ENCODE measurements around the gene RPS3. TPM values are rescaled to one million over a fixed set of nuclear protein-coding genes. Genes with fewer than 3 reads are reported as not detected.

The RPS3 gene
- total and polyA plus RNA-seq, 2 donors (not counting 1 experiment from before 2014, with no cell fraction given) = 1,593 to 3,359 TPM

DNA sequence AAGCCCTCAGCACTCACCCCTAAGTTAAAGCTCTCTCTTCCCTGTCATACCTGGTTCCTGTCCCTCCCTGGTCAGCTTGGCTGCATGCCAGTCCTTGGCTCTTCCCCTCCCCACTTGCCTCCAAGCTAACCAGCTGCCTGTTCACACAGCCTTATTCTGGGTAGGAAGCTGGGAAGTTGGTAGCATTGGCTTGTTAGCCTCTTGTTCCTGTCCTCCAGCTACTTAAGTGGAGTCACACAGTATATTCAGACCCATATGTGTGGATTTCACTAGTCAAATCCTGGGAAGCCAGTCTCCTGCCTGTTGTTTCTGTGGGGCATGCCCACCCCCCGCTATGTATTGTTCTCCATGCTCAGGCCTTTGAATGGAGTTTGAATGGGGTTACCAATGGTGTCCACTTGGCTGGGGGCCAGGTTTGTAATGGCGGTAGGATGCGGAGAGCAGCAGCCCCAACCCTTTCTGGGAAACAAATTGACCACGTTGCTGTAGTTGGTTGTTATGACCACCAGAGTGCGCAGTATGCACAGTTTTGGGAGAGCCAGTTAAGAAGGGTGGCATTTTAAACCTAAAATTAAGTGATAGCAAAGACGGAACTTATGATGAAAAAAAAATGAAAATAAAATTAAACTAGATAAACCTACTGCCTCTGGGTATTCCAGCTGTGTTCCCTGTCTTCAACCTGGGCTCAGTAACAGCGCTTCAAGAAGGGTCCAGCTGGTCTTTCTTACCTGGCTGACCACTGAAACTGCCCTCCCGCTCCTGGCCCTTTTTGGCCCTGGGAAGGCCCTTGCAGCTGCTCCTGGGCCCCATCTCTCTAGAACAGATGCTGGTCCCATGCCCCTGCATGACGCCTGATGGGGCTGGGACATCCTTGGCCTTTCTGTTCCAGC is 10.7 kb upstream of the RPS3 start:
- Histone ChIP-seq H3K4me1 (ENCODE audit: control insufficient read depth, extremely low read depth, insufficient read depth, low read length) (peaks cover 2% of the 10 kb centered on the region), H3K36me3 (ENCODE audit: control insufficient read depth, insufficient read depth, low read length) (no peaks in the 10 kb centered on the region), H4K20me1 (ENCODE audit: control insufficient read depth, extremely low read depth, insufficient read depth, low read length) (no peaks in the 10 kb centered on the region), H2AFZ (ENCODE audit: low read length) (no peak overlapping the region), H3K27ac (ENCODE audit: insufficient read depth, low read length) (no peak overlapping the region), H3K9ac (ENCODE audit: insufficient read depth, low read length) (no peak overlapping the region), H3K27me3 (ENCODE audit: control insufficient read depth, insufficient read depth, low read length) (no peaks in the 10 kb centered on the region), H3K9me3 (ENCODE audit: control insufficient read depth, insufficient read depth, low read depth, low read length) (no peaks in the 10 kb centered on the region), H3K4me2 (ENCODE audit: extremely low read depth, insufficient read depth, low read length) (peak overlapping the region; percentile 3), H3K4me3 (replicated peaks in 1 of 4; ENCODE audit: control extremely low read depth in 1 of 4, insufficient read depth in 1 of 4, low read depth in 3 of 4, low read length in 4 of 4) (no peak overlapping the region), H3K79me2 (ENCODE audit: control insufficient read depth, insufficient read depth, low read length) (no peaks in the 10 kb centered on the region)
- peak; percentile 61 to 86 for DNase-seq (ENCODE audit: low read depth in 2 of 2)
- TF ChIP-seq, protein P1, sequence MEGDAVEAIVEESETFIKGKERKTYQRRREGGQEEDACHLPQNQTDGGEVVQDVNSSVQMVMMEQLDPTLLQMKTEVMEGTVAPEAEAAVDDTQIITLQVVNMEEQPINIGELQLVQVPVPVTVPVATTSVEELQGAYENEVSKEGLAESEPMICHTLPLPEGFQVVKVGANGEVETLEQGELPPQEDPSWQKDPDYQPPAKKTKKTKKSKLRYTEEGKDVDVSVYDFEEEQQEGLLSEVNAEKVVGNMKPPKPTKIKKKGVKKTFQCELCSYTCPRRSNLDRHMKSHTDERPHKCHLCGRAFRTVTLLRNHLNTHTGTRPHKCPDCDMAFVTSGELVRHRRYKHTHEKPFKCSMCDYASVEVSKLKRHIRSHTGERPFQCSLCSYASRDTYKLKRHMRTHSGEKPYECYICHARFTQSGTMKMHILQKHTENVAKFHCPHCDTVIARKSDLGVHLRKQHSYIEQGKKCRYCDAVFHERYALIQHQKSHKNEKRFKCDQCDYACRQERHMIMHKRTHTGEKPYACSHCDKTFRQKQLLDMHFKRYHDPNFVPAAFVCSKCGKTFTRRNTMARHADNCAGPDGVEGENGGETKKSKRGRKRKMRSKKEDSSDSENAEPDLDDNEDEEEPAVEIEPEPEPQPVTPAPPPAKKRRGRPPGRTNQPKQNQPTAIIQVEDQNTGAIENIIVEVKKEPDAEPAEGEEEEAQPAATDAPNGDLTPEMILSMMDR (conservative IDR thresholded peaks at IDR 0.05 in 1 of 2, IDR thresholded peaks at IDR 0.05 in 1 of 2; ENCODE audit: low read depth in 1 of 2, low read length in 2 of 2) = peak; percentile 76 to 79
- TF ChIP-seq EZH2 (IDR thresholded peaks at IDR 0.05; ENCODE audit: low read length, missing control alignments) = no peak

- no peak overlapping the region for H3K27ac ChIP-seq (ENCODE audit: insufficient read depth, low read length)
- no peaks in the 10 kb centered on the region for H3K79me2 ChIP-seq (ENCODE audit: control insufficient read depth, insufficient read depth, low read length)
- H4K20me1 ChIP-seq (ENCODE audit: control insufficient read depth, extremely low read depth, insufficient read depth, low read length) = no peaks in the 10 kb centered on the region
- DNase-seq (ENCODE audit: low read depth in 2 of 2) = peak; percentile 34 to 37
- H3K4me1 ChIP-seq (ENCODE audit: control insufficient read depth, extremely low read depth, insufficient read depth, low read length) = peaks cover 2% of the 10 kb centered on the region
- no peak overlapping the region for H3K9ac ChIP-seq (ENCODE audit: insufficient read depth, low read length)
- no peaks in the 10 kb centered on the region for H3K36me3 ChIP-seq (ENCODE audit: control insufficient read depth, insufficient read depth, low read length)
- H2AFZ ChIP-seq (ENCODE audit: low read length) = no peak overlapping the region
- H3K27me3 ChIP-seq (ENCODE audit: control insufficient read depth, insufficient read depth, low read length) = no peaks in the 10 kb centered on the region
- H3K9me3 ChIP-seq (ENCODE audit: control insufficient read depth, insufficient read depth, low read depth, low read length) = no peaks in the 10 kb centered on the region
- H3K4me3 ChIP-seq (replicated peaks in 1 of 4; ENCODE audit: control extremely low read depth in 1 of 4, insufficient read depth in 1 of 4, low read depth in 3 of 4, low read length in 4 of 4) = no peak overlapping the region
- TF ChIP-seq EZH2 (IDR thresholded peaks at IDR 0.05; ENCODE audit: low read length, missing control alignments) = no peak
- TF ChIP-seq, protein P1 (conservative IDR thresholded peaks at IDR 0.05 in 1 of 2, IDR thresholded peaks at IDR 0.05 in 1 of 2; ENCODE audit: low read depth in 1 of 2, low read length in 2 of 2) = no peak
- H3K4me2 ChIP-seq (ENCODE audit: extremely low read depth, insufficient read depth, low read length) = no peak overlapping the region
Observed at GRCh38 chr11:75389276-75389605, 10.1 kb upstream of the RPS3 start.

GRCh38 chr11:75389925-75390324 is 9.4 kb upstream of the RPS3 start:
- Histone ChIP-seq H3K4me2 (ENCODE audit: extremely low read depth, insufficient read depth, low read length) (no peak overlapping the region), H3K4me1 (ENCODE audit: control insufficient read depth, extremely low read depth, insufficient read depth, low read length) (peaks cover 2% of the 10 kb centered on the region), H3K79me2 (ENCODE audit: control insufficient read depth, insufficient read depth, low read length) (no peaks in the 10 kb centered on the region), H3K4me3 (replicated peaks in 1 of 4; ENCODE audit: control extremely low read depth in 1 of 4, insufficient read depth in 1 of 4, low read depth in 3 of 4, low read length in 4 of 4) (no peak overlapping the region), H3K36me3 (ENCODE audit: control insufficient read depth, insufficient read depth, low read length) (no peaks in the 10 kb centered on the region), H2AFZ (ENCODE audit: low read length) (no peak overlapping the region), H3K27me3 (ENCODE audit: control insufficient read depth, insufficient read depth, low read length) (no peaks in the 10 kb centered on the region), H3K9ac (ENCODE audit: insufficient read depth, low read length) (no peak overlapping the region), H3K27ac (ENCODE audit: insufficient read depth, low read length) (no peak overlapping the region), H3K9me3 (ENCODE audit: control insufficient read depth, insufficient read depth, low read depth, low read length) (no peaks in the 10 kb centered on the region), H4K20me1 (ENCODE audit: control insufficient read depth, extremely low read depth, insufficient read depth, low read length) (no peaks in the 10 kb centered on the region)
- TF ChIP-seq, protein P1 (conservative IDR thresholded peaks at IDR 0.05 in 1 of 2, IDR thresholded peaks at IDR 0.05 in 1 of 2; ENCODE audit: low read depth in 1 of 2, low read length in 2 of 2) = no peak
- TF ChIP-seq EZH2 (IDR thresholded peaks at IDR 0.05; ENCODE audit: low read length, missing control alignments) = no peak
- no peak for DNase-seq (ENCODE audit: low read depth in 2 of 2)
